Right atrium auricular region (tissue), 2 donors: Measurements from ENCODE around the gene COL20A1. TPM values are rescaled to one million over a fixed set of nuclear protein-coding genes. Genes with fewer than 3 reads are reported as not detected.

ENCODE experiments used
- DNase-seq: peaks from one replicate; pipeline ENCODE4 v3.0.0-alpha.2; 2019; ENCODE audit warnings: low spot score
- H3K27ac ChIP-seq, 2 donors: fragments of 200-600 bp; sonication (generic); 1 replicate in 1 of 2; 2 replicates in 1 of 2; pipeline ENCODE4 v1.5.1; 2016 to 2019
- H3K27me3 ChIP-seq, 2 donors: fragments of 200-600 bp; sonication (generic); one replicate each; pipeline versions ENCODE4 v1.5.1 to v1.6.0; 2017 to 2019
- H3K36me3 ChIP-seq: fragments of 200-600 bp; sonication (generic); one replicate; pipeline ENCODE4 v1.5.1; 2016
- H3K4me1 ChIP-seq, 2 donors: fragments of 200-600 bp; sonication (generic); one replicate each; pipeline versions ENCODE4 v1.5.1 to v1.6.0; 2017 to 2019
- H3K4me3 ChIP-seq, 2 donors: fragments of 200-600 bp; sonication (generic); 1 replicate in 1 of 2; 2 replicates in 1 of 2; pipeline ENCODE4 v1.5.1; 2017 to 2019; ENCODE audit warnings: mild to moderate bottlenecking in 1 of 2, moderate library complexity in 1 of 2
- H3K9me3 ChIP-seq, 2 donors: fragments of 200-600 bp; sonication (generic); one replicate each; pipeline ENCODE4 v1.5.1; 2019
- total RNA-seq, 2 donors: library from RNA; depleted of rRNA; stranded (reverse); fragments of >200 nt; gene quantifications; one replicate each; pipeline ENCODE4 v1.1.0, GENCODE V29; 2016
- TF ChIP-seq, protein P1 (sequence below), 2 donors: fragments of 200-600 bp; sonication (generic); IDR thresholded peaks; one replicate each; pipeline ENCODE4 v1.5.1; 2019; ENCODE audit warnings: antibody characterized with exemption in 2 of 2

Gene COL20A1
- total RNA-seq, 2 donors from 2014 or later = not detected

DNA sequence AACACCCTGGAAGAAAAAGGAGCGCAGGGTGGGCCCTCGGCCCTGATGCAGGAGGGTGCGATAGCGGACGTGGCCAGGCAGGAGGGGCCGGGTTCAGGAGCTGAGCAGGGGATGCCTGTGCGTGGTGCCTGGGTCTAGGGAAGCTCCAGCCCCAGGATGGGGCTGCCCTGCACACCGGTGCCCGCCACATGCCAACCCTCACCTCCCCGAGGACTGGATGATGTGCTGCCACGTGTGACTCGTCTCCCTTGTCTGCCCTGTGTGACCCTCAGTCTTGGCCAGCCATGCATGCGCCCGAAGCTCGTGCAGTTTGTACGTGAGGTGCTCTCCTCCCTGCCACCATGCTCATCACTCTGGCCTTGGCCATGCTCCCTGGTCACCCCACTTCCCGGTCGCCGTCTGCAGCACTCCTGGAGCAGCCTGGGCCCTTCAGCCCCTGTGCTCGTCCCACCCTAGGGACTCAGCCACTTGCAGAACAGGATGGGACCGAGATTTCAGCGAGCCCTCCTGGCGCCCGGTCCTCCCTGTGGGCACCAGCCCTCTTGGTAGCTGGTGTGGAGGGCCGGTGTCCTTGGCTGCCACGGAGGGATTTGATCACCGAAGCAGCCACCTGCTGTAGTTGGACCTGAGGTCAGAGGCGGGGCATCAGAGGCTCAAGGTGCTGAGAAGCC, 4.3 kb upstream of the COL20A1 start:
- Histone ChIP-seq H3K4me1 (peaks cover 0 to 13% of the 10 kb centered on the region in 2 donors), H3K36me3 (peaks cover 37% of the 10 kb centered on the region), H3K27ac (no peak overlapping the region), H3K4me3 (no peak overlapping the region), H3K27me3 (no peaks in the 10 kb centered on the region), H3K9me3 (no peaks in the 10 kb centered on the region)
- TF ChIP-seq, protein P1, sequence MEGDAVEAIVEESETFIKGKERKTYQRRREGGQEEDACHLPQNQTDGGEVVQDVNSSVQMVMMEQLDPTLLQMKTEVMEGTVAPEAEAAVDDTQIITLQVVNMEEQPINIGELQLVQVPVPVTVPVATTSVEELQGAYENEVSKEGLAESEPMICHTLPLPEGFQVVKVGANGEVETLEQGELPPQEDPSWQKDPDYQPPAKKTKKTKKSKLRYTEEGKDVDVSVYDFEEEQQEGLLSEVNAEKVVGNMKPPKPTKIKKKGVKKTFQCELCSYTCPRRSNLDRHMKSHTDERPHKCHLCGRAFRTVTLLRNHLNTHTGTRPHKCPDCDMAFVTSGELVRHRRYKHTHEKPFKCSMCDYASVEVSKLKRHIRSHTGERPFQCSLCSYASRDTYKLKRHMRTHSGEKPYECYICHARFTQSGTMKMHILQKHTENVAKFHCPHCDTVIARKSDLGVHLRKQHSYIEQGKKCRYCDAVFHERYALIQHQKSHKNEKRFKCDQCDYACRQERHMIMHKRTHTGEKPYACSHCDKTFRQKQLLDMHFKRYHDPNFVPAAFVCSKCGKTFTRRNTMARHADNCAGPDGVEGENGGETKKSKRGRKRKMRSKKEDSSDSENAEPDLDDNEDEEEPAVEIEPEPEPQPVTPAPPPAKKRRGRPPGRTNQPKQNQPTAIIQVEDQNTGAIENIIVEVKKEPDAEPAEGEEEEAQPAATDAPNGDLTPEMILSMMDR (IDR thresholded peaks at IDR 0.05) = no peak
- DNase-seq = no peak

DNA sequence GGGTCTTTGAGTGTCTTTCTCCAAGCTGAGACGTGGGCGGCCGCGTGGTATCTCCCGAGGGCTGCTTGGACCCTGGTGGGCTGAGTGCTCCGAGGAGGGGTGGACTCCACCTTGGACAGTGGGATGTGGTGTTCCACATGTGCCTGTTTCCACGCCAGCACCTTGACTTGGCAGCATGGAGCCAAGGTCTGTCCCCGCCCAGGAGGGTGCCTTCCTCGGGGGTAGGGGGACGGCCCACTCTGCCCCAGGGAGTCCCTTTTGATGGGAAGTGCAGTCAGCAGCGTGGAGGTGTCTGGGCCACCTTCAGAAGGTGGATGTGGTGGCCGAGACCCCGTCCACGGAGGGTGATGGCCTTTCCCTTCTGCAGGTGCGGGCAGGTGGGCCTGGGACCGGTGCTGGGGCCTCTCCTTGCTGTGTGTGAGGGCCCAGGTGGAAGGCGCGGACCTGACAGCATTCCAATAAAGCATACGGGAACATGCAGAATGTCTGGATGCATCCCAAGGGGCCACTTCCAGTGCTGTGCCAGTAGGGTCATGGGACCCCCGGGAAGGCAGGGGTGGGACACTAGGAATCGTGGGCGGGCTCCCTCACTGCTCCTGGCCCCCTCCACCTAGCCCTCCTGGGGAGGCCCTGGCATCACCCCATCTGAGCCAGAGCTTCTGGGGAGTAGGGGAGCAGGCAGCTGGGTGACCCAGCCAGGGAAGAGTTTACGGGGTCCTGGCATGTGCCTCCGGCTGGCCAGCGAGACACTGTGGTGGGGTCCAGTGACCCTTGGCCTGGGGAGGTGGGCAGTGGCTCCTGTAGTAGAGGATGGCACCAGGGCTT, 3.5 kb upstream of the COL20A1 start:
- H3K4me1 ChIP-seq = peaks cover 0 to 13% of the 10 kb centered on the region in 2 donors
- peaks cover 36% of the 10 kb centered on the region for H3K36me3 ChIP-seq
- no peak overlapping the region for H3K27ac ChIP-seq
- TF ChIP-seq, protein P1 (IDR thresholded peaks at IDR 0.05) = no peak
- peaks cover 0 to under 1% of the 10 kb centered on the region in 2 donors for H3K27me3 ChIP-seq
- H3K4me3 ChIP-seq = no peak overlapping the region
- no peaks in the 10 kb centered on the region for H3K9me3 ChIP-seq
- DNase-seq = no peak

DNA sequence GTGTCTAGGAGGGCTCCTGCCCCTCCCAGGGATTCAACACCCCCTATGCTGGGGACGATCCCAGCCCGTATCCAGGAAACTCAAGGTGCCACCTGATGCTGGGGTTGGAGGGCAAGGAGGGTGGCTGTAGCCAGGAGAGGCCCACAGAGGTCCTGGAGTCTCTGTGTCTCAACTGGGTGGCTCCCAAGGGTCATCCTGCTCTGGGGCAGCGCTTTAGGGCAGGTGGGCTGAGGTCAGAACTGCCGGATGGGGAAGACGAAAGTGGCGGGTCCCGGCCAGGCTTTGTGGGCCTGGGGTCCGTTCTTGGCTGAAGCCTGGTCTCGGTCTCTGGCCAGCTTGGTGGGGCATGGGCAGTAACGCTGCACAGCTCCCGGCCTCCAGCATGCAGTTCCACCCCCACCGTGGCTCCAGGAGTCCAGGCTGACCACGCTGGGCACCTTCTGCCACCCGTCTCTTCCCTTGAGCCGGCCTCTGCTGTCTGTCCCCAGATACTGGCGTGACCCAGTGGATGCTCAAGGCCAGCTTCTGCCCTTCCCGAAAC, 2.8 kb upstream of the COL20A1 start:
- H3K9me3 ChIP-seq = no peaks in the 10 kb centered on the region
- no peak for DNase-seq
- peaks cover 0 to 7% of the 10 kb centered on the region in 2 donors for H3K27me3 ChIP-seq
- no peak overlapping the region for H3K4me3 ChIP-seq
- TF ChIP-seq, protein P1 (IDR thresholded peaks at IDR 0.05) = no peak
- H3K4me1 ChIP-seq = peaks cover 0 to 13% of the 10 kb centered on the region in 2 donors
- no peak overlapping the region for H3K27ac ChIP-seq
- peaks cover 34% of the 10 kb centered on the region for H3K36me3 ChIP-seq

DNA sequence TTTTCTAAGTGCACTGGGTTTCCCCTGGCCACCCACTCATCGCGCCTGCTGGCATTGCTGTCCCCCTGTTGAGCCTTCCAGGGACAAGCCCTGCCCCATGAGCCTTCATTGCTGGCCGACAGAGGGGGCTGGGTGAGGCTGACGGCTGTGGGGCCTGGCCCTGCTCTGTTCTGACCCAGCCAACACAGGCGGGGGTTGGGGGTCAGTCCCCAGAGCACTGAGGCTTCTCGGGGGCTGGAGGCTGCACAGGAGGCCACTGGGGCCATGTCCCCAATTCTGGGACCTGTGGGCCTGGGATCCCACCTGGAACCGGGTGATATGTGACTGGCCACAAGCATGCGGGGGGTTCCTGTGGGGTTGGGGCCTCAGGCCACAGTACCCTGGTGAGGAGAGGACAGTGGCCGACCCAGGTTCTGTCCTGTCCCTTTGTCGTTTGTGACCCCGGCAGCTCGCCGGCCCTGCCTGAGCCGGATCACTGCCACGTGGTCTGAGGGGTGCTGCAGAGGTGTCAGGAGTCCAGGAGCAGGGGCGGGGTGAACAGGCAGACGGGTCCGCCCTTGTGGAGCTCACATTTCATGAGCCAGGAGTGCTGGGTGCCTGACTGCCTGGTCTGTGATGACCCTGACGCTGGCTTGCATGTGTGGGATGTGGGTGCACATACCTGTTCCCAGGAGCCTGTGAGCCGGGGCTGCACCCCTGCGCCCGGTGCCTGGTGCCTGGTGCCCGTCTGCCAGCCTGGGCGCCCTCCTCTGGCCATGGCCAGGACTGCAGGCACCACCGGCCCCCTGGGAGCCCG, 2.1 kb upstream of the COL20A1 start:
- Histone ChIP-seq H3K36me3 (peaks cover 27% of the 10 kb centered on the region), H3K9me3 (no peaks in the 10 kb centered on the region), H3K27me3 (peaks cover 0 to 7% of the 10 kb centered on the region in 2 donors), H3K4me3 (no peak overlapping the region), H3K4me1 (peaks cover 0 to 13% of the 10 kb centered on the region in 2 donors), H3K27ac (no peak overlapping the region)
- TF ChIP-seq, protein P1 (IDR thresholded peaks at IDR 0.05) = peak; percentile 63 to 68
- no peak for DNase-seq

DNA sequence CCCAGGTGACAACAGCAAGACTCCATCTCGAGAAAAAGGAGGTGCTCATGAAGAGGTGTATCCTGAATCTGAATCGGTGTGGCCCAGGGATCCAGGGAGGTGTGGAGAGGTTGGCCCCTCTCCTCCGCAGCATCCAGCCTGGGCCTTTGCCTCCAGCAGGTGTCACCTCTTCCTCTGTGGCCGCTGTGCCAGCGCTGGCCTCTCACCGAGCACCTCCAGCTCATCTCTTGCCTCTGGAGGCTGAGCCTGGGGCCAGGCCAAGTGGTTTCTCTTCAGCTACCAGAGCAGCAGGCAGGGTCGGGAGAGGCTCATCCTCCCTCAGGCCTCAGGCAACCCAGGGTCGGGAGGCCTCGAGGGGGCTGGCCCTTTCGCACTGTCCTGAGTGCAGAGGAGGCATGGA, 1.2 kb upstream of the COL20A1 start:
- TF ChIP-seq, protein P1 (IDR thresholded peaks at IDR 0.05) = no peak
- Histone ChIP-seq H3K27me3 (peaks cover 0 to 11% of the 10 kb centered on the region in 2 donors), H3K9me3 (no peaks in the 10 kb centered on the region)

More for the DNA sequence above, 1.2 kb upstream of the COL20A1 start:
- Histone ChIP-seq H3K36me3 (peaks cover 18% of the 10 kb centered on the region), H3K4me3 (no peak overlapping the region), H3K27ac (no peak overlapping the region), H3K4me1 (peaks cover 0 to 13% of the 10 kb centered on the region in 2 donors)
- DNase-seq = no peak
